Type B pancreatic cell (in vitro differentiated cells): ENCODE results near the gene EMC9. TPM values are rescaled to one million over a fixed set of nuclear protein-coding genes. Genes with fewer than 3 reads are reported as not detected.
"Not testable (repeated sequence)": the region's sequence is repeated elsewhere in the genome, so short reads cannot be mapped to it uniquely, and the experiment has no call there.

Experiments used
- DNase-seq: peaks from one replicate; pipeline ENCODE4 v3.0.0; 2021; ENCODE audit warnings: mixed read lengths; ENCODE audit not compliant: unreplicated experiment; ENCODE audit errors: extremely low spot score
- H3K27ac Mint-ChIP-seq: 2 replicates; pipeline ENCODE4 v1.8.0; 2021; ENCODE audit warnings: mild to moderate bottlenecking, mixed read lengths
- H3K27me3 Mint-ChIP-seq: 2 replicates; pipeline ENCODE4 v1.8.0; 2021; ENCODE audit warnings: mixed read lengths
- H3K36me3 Mint-ChIP-seq: 2 replicates; pipeline ENCODE4 v1.8.0; 2021; ENCODE audit warnings: mixed read lengths
- H3K4me1 Mint-ChIP-seq: one replicate; pipeline ENCODE4 v1.8.0; 2021; ENCODE audit warnings: mixed read lengths; ENCODE audit not compliant: unreplicated experiment
- H3K4me3 Mint-ChIP-seq: 2 replicates; pipeline ENCODE4 v1.8.0; 2021; ENCODE audit warnings: mild to moderate bottlenecking, mixed read lengths
- H3K9me3 Mint-ChIP-seq: 2 replicates; pipeline ENCODE4 v1.8.0; 2021; ENCODE audit warnings: mixed read lengths
- total RNA-seq: library from RNA; stranded (reverse); gene quantifications from 2 replicates; pipeline ENCODE4 v1.2.1, GENCODE V29; 2021; ENCODE audit warnings: low replicate concordance
- TF ChIP-seq, protein P1 (sequence below): fragments of 200-600 bp; sonication (generic); conservative IDR thresholded peaks from 2 replicates; pipeline ENCODE4 v1.5.0; 2021; ENCODE audit warnings: antibody characterized with exemption, mild to moderate bottlenecking

EMC9 gene
- total RNA-seq, 1 donor from 2014 or later, result 25.9 TPM

- no peaks in the 10 kb centered on the region for H3K9me3 Mint-ChIP-seq
- no peaks in the 10 kb centered on the region for H3K27me3 Mint-ChIP-seq
- H3K4me1 Mint-ChIP-seq, result peaks cover 24% of the 10 kb centered on the region
- TF ChIP-seq, protein P1, sequence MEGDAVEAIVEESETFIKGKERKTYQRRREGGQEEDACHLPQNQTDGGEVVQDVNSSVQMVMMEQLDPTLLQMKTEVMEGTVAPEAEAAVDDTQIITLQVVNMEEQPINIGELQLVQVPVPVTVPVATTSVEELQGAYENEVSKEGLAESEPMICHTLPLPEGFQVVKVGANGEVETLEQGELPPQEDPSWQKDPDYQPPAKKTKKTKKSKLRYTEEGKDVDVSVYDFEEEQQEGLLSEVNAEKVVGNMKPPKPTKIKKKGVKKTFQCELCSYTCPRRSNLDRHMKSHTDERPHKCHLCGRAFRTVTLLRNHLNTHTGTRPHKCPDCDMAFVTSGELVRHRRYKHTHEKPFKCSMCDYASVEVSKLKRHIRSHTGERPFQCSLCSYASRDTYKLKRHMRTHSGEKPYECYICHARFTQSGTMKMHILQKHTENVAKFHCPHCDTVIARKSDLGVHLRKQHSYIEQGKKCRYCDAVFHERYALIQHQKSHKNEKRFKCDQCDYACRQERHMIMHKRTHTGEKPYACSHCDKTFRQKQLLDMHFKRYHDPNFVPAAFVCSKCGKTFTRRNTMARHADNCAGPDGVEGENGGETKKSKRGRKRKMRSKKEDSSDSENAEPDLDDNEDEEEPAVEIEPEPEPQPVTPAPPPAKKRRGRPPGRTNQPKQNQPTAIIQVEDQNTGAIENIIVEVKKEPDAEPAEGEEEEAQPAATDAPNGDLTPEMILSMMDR, result no peak
- peaks cover 11% of the 10 kb centered on the region for H3K36me3 Mint-ChIP-seq
- H3K27ac Mint-ChIP-seq, result peak overlapping the region; percentile 99
- DNase-seq, result no peak
- H3K4me3 Mint-ChIP-seq, result peak overlapping the region; percentile 99
Measured at GRCh38 chr14:24113379-24113800, 28.0 kb downstream of the EMC9 start.

GRCh38 chr14:24110523-24110922 is 30.9 kb downstream of the EMC9 start:
- Mint-ChIP-seq H3K4me1 (peaks cover 10% of the 10 kb centered on the region), H3K4me3 (no peak overlapping the region)

DNA sequence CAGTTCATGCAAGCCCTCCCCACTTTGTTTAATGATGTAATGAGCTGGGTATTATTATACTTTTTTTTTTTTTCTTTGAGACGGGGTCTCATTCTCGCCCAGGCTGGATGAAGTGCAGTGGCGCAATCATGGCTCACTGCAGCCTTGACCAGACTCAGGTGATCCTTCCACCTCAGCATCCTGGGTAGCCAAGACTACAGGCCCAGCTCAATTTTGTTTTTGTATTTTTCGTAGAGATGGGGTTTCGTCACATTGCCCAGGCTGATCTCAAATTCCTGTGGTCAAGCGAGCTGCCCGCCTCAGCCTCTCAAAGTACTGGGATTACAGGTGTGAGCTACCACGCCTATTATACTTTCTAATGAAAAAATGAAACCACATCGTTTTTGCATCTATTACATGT is 31.3 kb downstream of the EMC9 start:
- Mint-ChIP-seq H3K4me3 (no peak overlapping the region), H3K4me1 (peaks cover 5% of the 10 kb centered on the region), H3K9me3 (no peaks in the 10 kb centered on the region), H3K27me3 (no peaks in the 10 kb centered on the region), H3K36me3 (peaks cover under 1% of the 10 kb centered on the region), H3K27ac (no peak overlapping the region)
- TF ChIP-seq, protein P1, result no peak
- no peak for DNase-seq

More at GRCh38 chr14:24110523-24110922, 30.9 kb downstream of the EMC9 start:
- Mint-ChIP-seq H3K9me3 (no peaks in the 10 kb centered on the region), H3K27me3 (no peaks in the 10 kb centered on the region), H3K36me3 (peaks cover 5% of the 10 kb centered on the region), H3K27ac (no peak overlapping the region)
- TF ChIP-seq, protein P1, result no peak
- no peak for DNase-seq

- DNase-seq, result no peak
- H3K36me3 Mint-ChIP-seq, result peaks cover 3% of the 10 kb centered on the region
- H3K27me3 Mint-ChIP-seq, result no peaks in the 10 kb centered on the region
- H3K27ac Mint-ChIP-seq, result peak overlapping the region; percentile 80
- TF ChIP-seq, protein P1, result no peak
- peaks cover 5% of the 10 kb centered on the region for H3K4me1 Mint-ChIP-seq
- no peaks in the 10 kb centered on the region for H3K9me3 Mint-ChIP-seq
- peak overlapping the region; percentile 40 for H3K4me3 Mint-ChIP-seq
Measured at GRCh38 chr14:24108336-24108874, 33.0 kb downstream of the EMC9 start.

DNA sequence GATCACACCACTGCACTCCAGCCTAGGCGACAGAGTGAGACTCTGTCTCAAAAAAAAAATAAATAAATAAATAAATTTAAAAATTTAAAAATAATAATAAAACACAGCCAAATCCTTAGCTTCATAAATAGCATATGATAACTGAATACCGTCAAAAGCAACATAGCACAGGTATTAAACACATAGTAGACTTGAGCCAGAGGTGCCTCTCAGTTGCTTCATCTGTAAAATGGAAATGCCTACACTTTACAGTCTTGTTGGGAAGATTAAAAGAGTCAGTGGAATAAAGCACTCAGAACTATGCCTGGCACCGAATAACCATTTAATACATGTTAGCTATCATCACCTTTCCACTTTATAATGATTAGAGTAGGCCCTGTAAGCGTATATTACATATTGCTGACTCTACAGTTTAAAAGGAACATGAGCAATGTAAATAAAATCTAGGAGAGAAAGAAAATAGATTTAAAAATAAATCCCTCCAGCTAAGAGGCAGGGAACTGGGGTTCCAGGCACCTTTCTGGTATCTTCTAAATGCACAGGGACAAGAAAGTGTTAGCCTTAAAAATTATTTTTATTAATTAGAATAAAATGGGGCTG is 34.6 kb downstream of the EMC9 start:
- Mint-ChIP-seq H3K36me3 (peaks cover 7% of the 10 kb centered on the region), H3K4me1 (peaks cover 5% of the 10 kb centered on the region), H3K27ac (no peak overlapping the region), H3K27me3 (no peaks in the 10 kb centered on the region), H3K9me3 (no peaks in the 10 kb centered on the region), H3K4me3 (no peak overlapping the region)
- DNase-seq, result no peak
- TF ChIP-seq, protein P1, result no peak

DNA sequence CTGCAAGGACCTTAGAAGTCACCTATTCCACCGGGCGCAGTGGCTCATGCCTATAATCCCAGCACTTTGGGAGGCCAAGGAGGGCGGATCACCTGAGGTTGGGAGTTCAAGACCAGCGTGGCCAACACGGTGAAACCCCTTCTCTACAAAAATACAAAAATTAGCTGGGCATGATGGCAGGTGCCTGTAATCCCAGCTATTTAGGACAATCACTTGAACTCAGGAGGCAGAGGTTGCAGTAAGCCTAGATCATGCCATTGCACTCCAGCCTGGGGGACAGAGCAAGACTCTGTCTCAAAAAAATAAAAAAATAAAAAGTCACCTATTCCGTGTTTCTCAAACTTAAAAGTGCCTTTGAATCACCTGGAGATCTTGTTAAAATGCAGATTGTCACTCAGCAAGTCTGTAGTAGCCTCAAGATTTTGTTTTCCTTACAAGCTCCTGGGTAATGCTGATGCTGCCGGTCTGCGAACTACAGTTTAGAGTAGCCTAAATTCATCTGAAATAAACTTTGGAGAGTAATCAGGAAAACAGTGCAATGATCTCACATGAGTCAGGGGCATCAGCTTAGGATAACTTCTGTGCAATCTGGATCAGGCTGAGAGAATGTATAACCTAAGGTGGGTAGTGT is 35.7 kb downstream of the EMC9 start:
- H3K4me3 Mint-ChIP-seq, H3K27ac Mint-ChIP-seq, H3K27me3 Mint-ChIP-seq, H3K9me3 Mint-ChIP-seq, DNase-seq, H3K4me1 Mint-ChIP-seq, H3K36me3 Mint-ChIP-seq: not testable (repeated sequence)
